GM12878 (cell line): Measurements from ENCODE around the gene FBRSL1. TPM values are rescaled to one million over a fixed set of nuclear protein-coding genes. Genes with fewer than 3 reads are reported as not detected.

Experiments
- ATAC-seq: fragments of 200-7000 bp; cut with Tn5 transposase; 3 replicates; pipeline ENCODE4 v1.9.1; 2020; ENCODE audit warnings: mild to moderate bottlenecking, moderate library complexity
- BruUV-seq: library from RNA; stranded (reverse); fragments of 400-500 nt; replicated peaks from 2 replicates; lab custom pipeline; 2021; lab: Mats Ljungman, UMichigan
- CTCF ChIA-PET: fragments of 300-600 bp; sonication (Branson Sonifier 250); formaldehyde crosslinking; extraction: SDS; loops from one replicate; lab custom pipeline; 2021; ENCODE audit warnings: inconsistent platforms; lab: Yijun Ruan, JAX
- POLR2A ChIA-PET: fragments of 350-600 bp; formaldehyde crosslinking; extraction: SDS; loops from one replicate; lab custom pipeline; 2021; ENCODE audit warnings: inconsistent platforms; lab: Charles Lee
- RAD21 ChIA-PET: fragments of 300-600 bp; sonication (Branson Sonifier 250); formaldehyde crosslinking; loops from one replicate; lab custom pipeline; 2023; ENCODE audit warnings: antibody characterized with exemption; ENCODE audit not compliant: unreplicated experiment; lab: Charles Lee
- SMC1A ChIA-PET: fragments of 300-600 bp; sonication (Branson Sonifier 250); formaldehyde crosslinking; loops from one replicate; lab custom pipeline; 2023; ENCODE audit not compliant: unreplicated experiment, uncharacterized antibody; lab: Charles Lee
- DNase-seq: peaks from one replicate; pipeline ENCODE4 v3.0.0-alpha.2; 2011; ENCODE audit warnings: low read depth, low spot score
- FAIRE-seq: peaks from 3 replicates; lab custom pipeline; 2011; peaks lifted over from hg19 to GRCh38; lab: Jason Lieb, UNC
- H2AFZ ChIP-seq: 2 replicates; pipeline ENCODE4 v1.6.0; 2011; ENCODE audit warnings: low read depth, low read length, control low read depth; ENCODE audit not compliant: control insufficient read depth
- H3K27ac ChIP-seq: 2 replicates; pipeline ENCODE4 v1.5.1; 2011; ENCODE audit warnings: control low read depth; ENCODE audit not compliant: control insufficient read depth, insufficient read depth
- H3K27me3 ChIP-seq, 2 experiments: replicated peaks in 1 of 2; 2 replicates each; pipeline versions ENCODE4 v1.6.0 to v1.6.1; 2011; ENCODE audit warnings: low read length in 1 of 2; ENCODE audit not compliant: control insufficient read depth in 2 of 2, insufficient read depth in 2 of 2
- H3K36me3 ChIP-seq, 2 experiments: 2 replicates each; pipeline ENCODE4 v1.5.1; 2011; ENCODE audit warnings: low read length in 1 of 2; ENCODE audit not compliant: control insufficient read depth in 2 of 2, insufficient read depth in 2 of 2
- H3K4me1 ChIP-seq: 2 replicates; pipeline ENCODE4 v1.6.1; 2011; ENCODE audit warnings: mild to moderate bottlenecking, low read length, moderate library complexity, mixed read lengths; ENCODE audit not compliant: control insufficient read depth, insufficient read depth
- H3K4me2 ChIP-seq: 2 replicates; pipeline ENCODE4 v1.6.0; 2011; ENCODE audit warnings: control low read depth; ENCODE audit not compliant: control insufficient read depth, insufficient read depth
- H3K4me3 ChIP-seq: fragments of 200-600 bp; sonication (generic); 2 replicates; pipeline ENCODE4 v1.5.1; 2016
- H3K79me2 ChIP-seq: 2 replicates; pipeline ENCODE4 v1.6.0; 2011; ENCODE audit warnings: low read length; ENCODE audit not compliant: control insufficient read depth, insufficient read depth
- H3K9ac ChIP-seq: 2 replicates; pipeline ENCODE4 v1.8.0; 2011; ENCODE audit warnings: low read length, control low read depth, mixed read lengths; ENCODE audit not compliant: control insufficient read depth, insufficient read depth
- H3K9me3 ChIP-seq: replicated peaks from 3 replicates; pipeline ENCODE4 v1.5.1; 2011; ENCODE audit warnings: mild to moderate bottlenecking, low read length; ENCODE audit not compliant: control insufficient read depth, insufficient read depth
- H4K20me1 ChIP-seq: 2 replicates; pipeline ENCODE4 v1.6.0; 2011; ENCODE audit not compliant: control insufficient read depth, insufficient read depth
- BCLAF1 ChIP-seq: fragments of 450-650 bp; IDR thresholded peaks from 2 replicates; pipeline ENCODE4 v1.6.1; 2017; ENCODE audit warnings: antibody characterized with exemption, mild to moderate bottlenecking, moderate library complexity
- CTCF ChIP-seq, 3 experiments: IDR thresholded peaks in 2 of 3; conservative IDR thresholded peaks in 1 of 3; 2 replicates each; pipeline ENCODE4 v1.5.1; 2011; ENCODE audit warnings: low read depth in 3 of 3, low read length in 3 of 3, mild to moderate bottlenecking in 3 of 3, control low read depth in 2 of 3, moderate library complexity in 2 of 3, inconsistent platforms in 1 of 3, mixed read lengths in 1 of 3; ENCODE audit not compliant: control insufficient read depth in 2 of 3, insufficient read depth in 1 of 3; ENCODE audit errors: extremely low read depth in 1 of 3
- HDAC6 ChIP-seq: fragments of 200-600 bp; sonication (generic); IDR thresholded peaks from one replicate; pipeline ENCODE4 v1.8.0; 2017; ENCODE audit warnings: antibody characterized with exemption; ENCODE audit not compliant: unreplicated experiment
- NFYA ChIP-seq: IDR thresholded peaks from 2 replicates; pipeline ENCODE4 v1.6.1; 2011; ENCODE audit warnings: low read depth, mild to moderate bottlenecking, low read length, improper control_type of control experiment, borderline replicate concordance
- NR2F1 ChIP-seq: fragments of 450-650 bp; conservative IDR thresholded peaks from 2 replicates; pipeline ENCODE4 v1.6.1; 2017; ENCODE audit warnings: mild to moderate bottlenecking
- PBX3 ChIP-seq: IDR thresholded peaks from 2 replicates; pipeline ENCODE4 v1.6.1; 2011; ENCODE audit warnings: mild to moderate bottlenecking, low read depth, low read length, moderate library complexity; ENCODE audit not compliant: insufficient replicate concordance
- USF2 ChIP-seq: IDR thresholded peaks from 2 replicates; pipeline ENCODE4 v1.6.1; 2011; ENCODE audit warnings: low read depth, low read length, improper control_type of control experiment, borderline replicate concordance
- YY1 ChIP-seq: IDR thresholded peaks from 2 replicates; pipeline ENCODE4 v1.6.1; 2011; ENCODE audit warnings: low read depth, mild to moderate bottlenecking, low read length
- ZBTB33 ChIP-seq: fragments of 450-650 bp; IDR thresholded peaks from 2 replicates; pipeline ENCODE4 v1.6.1; 2017; ENCODE audit warnings: mild to moderate bottlenecking
- WGBS: methylation state at CpG from one replicate; pipeline ENCODE4 v1.1.6; 2016; ENCODE audit warnings: low lambda C conversion rate; ENCODE audit not compliant: insufficient replicate concordance, insufficient coverage; ENCODE audit errors: missing lambda C conversion rate; 5-methylcytosine and 5-hydroxymethylcytosine counted together
- in situ Hi-C: fragments of 300-500 bp; cut with MboI; formaldehyde crosslinking; loops from 9 replicates; pipeline ENCODE4 v1.14.3; 2018; ENCODE audit warnings: mixed read lengths
- intact Hi-C: fragments of 100-400 bp; cut with micrococcal nuclease; formaldehyde crosslinking; loops from one replicate; pipeline ENCODE4 v1.14.2; 2022; ENCODE audit not compliant: unreplicated experiment
- polyA plus RNA-seq, 11 experiments: library from polyadenylated mRNA; depleted of rRNA in 4 of 11; unstranded in 6 of 11; stranded (reverse) in 5 of 11; fragments of >200 nt; fragmentation: Nextera tagmentation in 4 of 11; fragmentation: Illumina TruSeq in 1 of 11; extraction: Ambion mirVana in 4 of 11; extraction: Trizol in 1 of 11; gene quantifications; 1 replicate in 1 of 11; 2 replicates in 10 of 11; pipeline versions ENCODE4 v1.2.1 to v1.2.3, GENCODE V29; 2011 to 2016; ENCODE audit warnings: inconsistent platforms in 2 of 11, missing spikeins in 2 of 11, low read depth in 1 of 11
- total RNA-seq, 4 experiments: library from RNA; depleted of rRNA in 3 of 4; stranded (reverse); fragments of >200 nt in 3 of 4; fragmentation: Illumina TruSeq in 1 of 4; extraction: Trizol in 1 of 4; gene quantifications; 2 replicates each; pipeline versions ENCODE4 v1.2.1 to v1.2.3, GENCODE V29; 2013 to 2021

Gene FBRSL1
- total and polyA plus RNA-seq, 10 of the 15 experiments (the other 5 are each of a cell fraction or from before 2014, with no cell fraction given), result 0.19 to 55.1 (median 4.1) TPM

GRCh38 chr12:132511516-132512196 lies 21.7 kb downstream of the FBRSL1 start:
- no peak overlapping the region for H3K4me3 ChIP-seq
- intact Hi-C loops (no loop called here), in situ Hi-C loops (loop anchor here (5.0 kb wide), 1 partner anchor 94 kb away; no protein-coding TSS in a partner anchor)
- BruUV-seq, result no TSS peak
- SMC1A ChIA-PET, result no interaction called here
- peaks cover 6% of the 10 kb centered on the region for H3K79me2 ChIP-seq
- H3K27ac ChIP-seq, result no peak overlapping the region
- H3K27me3 ChIP-seq, result no peaks in the 10 kb centered on the region; a peak in 1 of 4 replicates
- ATAC-seq (no peak), DNase-seq (no peak), FAIRE-seq (no peak)
- CTCF ChIA-PET, result no interaction called here
- WGBS, result 90% methylated on average over 15 of the region's 19 CpGs
- H2AFZ ChIP-seq, result no peak overlapping the region
- H3K4me2 ChIP-seq, result no peak overlapping the region
- peaks cover 4% of the 10 kb centered on the region for H3K4me1 ChIP-seq
- POLR2A ChIA-PET, result no interaction called here
- H3K36me3 ChIP-seq, result peaks cover 0 to 15% of the 10 kb centered on the region in 2 experiments; a peak in 2 of 4 replicates
- H4K20me1 ChIP-seq, result peaks cover 2% of the 10 kb centered on the region; the same call in 1 of the 2 replicates
- RAD21 ChIA-PET, result no interaction called here
- no peak overlapping the region for H3K9ac ChIP-seq
- H3K9me3 ChIP-seq, result no peaks in the 10 kb centered on the region
- TF ChIP-seq HDAC6 (no peak), PBX3 (no peak), BCLAF1 (no peak), USF2 (no peak), YY1 (no peak), CTCF (IDR thresholded peaks at IDR 0.05 in 2 of 3, conservative IDR thresholded peaks at IDR 0.05 in 1 of 3; ENCODE audit: control insufficient read depth in 2 of 3, extremely low read depth in 1 of 3, insufficient read depth in 1 of 3, low read depth in 3 of 3, low read length in 3 of 3) (no peak), ZBTB33 (no peak), NR2F1 (no peak), NFYA (no peak)
